Neural cell (in vitro differentiated cells): ENCODE measurements around the gene ARHGAP10. TPM values are rescaled to one million over a fixed set of nuclear protein-coding genes. Genes with fewer than 3 reads are reported as not detected.

Source experiments
- H2AFZ ChIP-seq: fragments of 200-600, 300-800 bp; sonication (generic), shearing (Covaris generic); 2 replicates; pipeline ENCODE4 v1.6.0; 2014; ENCODE audit warnings: low read depth, mild to moderate bottlenecking, antibody characterized with exemption, low read length, moderate library complexity
- H3F3A ChIP-seq: fragments of 200-600 bp; shearing (Covaris generic); 2 replicates; pipeline ENCODE4 v1.6.1; 2016; ENCODE audit warnings: mild to moderate bottlenecking, moderate library complexity, mixed read lengths, antibody characterized with exemption, low read length; ENCODE audit not compliant: insufficient read depth, poor library complexity, severe bottlenecking
- H3K27ac ChIP-seq: fragments of 200-600, 300-800 bp; sonication (generic), shearing (Covaris generic); 2 replicates; pipeline ENCODE4 v1.5.1; 2014; ENCODE audit warnings: mild to moderate bottlenecking, low read length, moderate library complexity
- H3K27me3 ChIP-seq: fragments of 300-800, 200-600 bp; sonication (generic), shearing (Covaris generic); 2 replicates; pipeline ENCODE4 v1.6.0; 2014; ENCODE audit warnings: mild to moderate bottlenecking, low read depth, low read length, moderate library complexity; ENCODE audit not compliant: insufficient read depth
- H3K36me3 ChIP-seq: fragments of 300-800, 200-600 bp; sonication (generic), shearing (Covaris generic); 2 replicates; pipeline ENCODE4 v1.5.1; 2014; ENCODE audit warnings: mild to moderate bottlenecking, antibody characterized with exemption, low read length, moderate library complexity; ENCODE audit not compliant: insufficient read depth
- H3K4me2 ChIP-seq: fragments of 300-800, 200-600 bp; sonication (generic), shearing (Covaris generic); 2 replicates; pipeline ENCODE4 v1.6.0; 2014; ENCODE audit warnings: mild to moderate bottlenecking, low read length
- H3K4me3 ChIP-seq: fragments of 300-800, 200-600 bp; sonication (generic), shearing (Covaris generic); 2 replicates; pipeline ENCODE4 v1.5.1; 2014; ENCODE audit warnings: mild to moderate bottlenecking, low read length, moderate library complexity
- H3K79me2 ChIP-seq: fragments of 200-600 bp; shearing (Covaris generic); replicated peaks from 2 replicates; pipeline ENCODE4 v1.6.0; 2014; ENCODE audit warnings: mild to moderate bottlenecking, low read length, moderate library complexity; ENCODE audit not compliant: insufficient read depth
- H3K9ac ChIP-seq: fragments of 300-800, 200-600 bp; sonication (generic), shearing (Covaris generic); 2 replicates; pipeline ENCODE4 v1.6.1; 2016; ENCODE audit warnings: mild to moderate bottlenecking, low read length, mixed read lengths
- H3K9me2 ChIP-seq: fragments of 200-600 bp; shearing (Covaris generic); 2 replicates; pipeline ENCODE4 v1.6.1; 2016; ENCODE audit warnings: mild to moderate bottlenecking, low read length, mixed read lengths; ENCODE audit not compliant: insufficient read depth
- H3K9me3 ChIP-seq: fragments of 200-600, 300-800 bp; sonication (generic), shearing (Covaris generic); 2 replicates; pipeline ENCODE4 v1.6.1; 2016; ENCODE audit warnings: mild to moderate bottlenecking, mixed run types, low read length, moderate library complexity, mixed read lengths
- H4K20me1 ChIP-seq: fragments of 200-600 bp; shearing (Covaris generic); 2 replicates; pipeline ENCODE4 v1.6.1; 2016; ENCODE audit warnings: mild to moderate bottlenecking, mixed run types; ENCODE audit not compliant: insufficient read depth
- CTCF ChIP-seq: fragments of 450-650 bp; IDR thresholded peaks from 2 replicates; pipeline ENCODE4 v1.5.1; 2014; ENCODE audit warnings: antibody characterized with exemption, mild to moderate bottlenecking, moderate library complexity; ENCODE audit not compliant: poor library complexity, severe bottlenecking
- EP300 ChIP-seq: fragments of 450-650 bp; conservative IDR thresholded peaks from 2 replicates; pipeline ENCODE4 v1.6.1; 2014; ENCODE audit warnings: antibody characterized with exemption, mild to moderate bottlenecking, moderate library complexity; ENCODE audit not compliant: poor library complexity, severe bottlenecking
- EZH2 ChIP-seq: fragments of 200-600, 300-800 bp; shearing (Covaris generic), sonication (generic); IDR thresholded peaks from 2 replicates; pipeline ENCODE4 v1.6.1; 2014; ENCODE audit warnings: antibody characterized with exemption, low read length, borderline replicate concordance, mild to moderate bottlenecking; ENCODE audit not compliant: insufficient read depth, poor library complexity, severe bottlenecking
- MXI1 ChIP-seq: fragments of 450-650 bp; conservative IDR thresholded peaks from 2 replicates; pipeline ENCODE4 v1.6.1; 2014; ENCODE audit warnings: antibody characterized with exemption, mild to moderate bottlenecking; ENCODE audit not compliant: poor library complexity, severe bottlenecking
- POLR2AphosphoS5 ChIP-seq: IDR thresholded peaks from 2 replicates; pipeline ENCODE4 v1.6.1; 2012
- RAD21 ChIP-seq: fragments of 450-650 bp; conservative IDR thresholded peaks from 2 replicates; pipeline ENCODE4 v1.6.1; 2014; ENCODE audit warnings: antibody characterized with exemption, mild to moderate bottlenecking, moderate library complexity
- REST ChIP-seq: IDR thresholded peaks from 2 replicates; pipeline ENCODE4 v1.6.1; 2012; ENCODE audit warnings: borderline replicate concordance
- SMC3 ChIP-seq: fragments of 450-650 bp; conservative IDR thresholded peaks from 2 replicates; pipeline ENCODE4 v1.6.1; 2014; ENCODE audit warnings: antibody characterized with exemption, mild to moderate bottlenecking, moderate library complexity; ENCODE audit not compliant: poor library complexity
- TAF1 ChIP-seq: IDR thresholded peaks from 2 replicates; pipeline ENCODE4 v1.6.1; 2012; ENCODE audit warnings: low read depth
- polyA plus RNA-seq: library from polyadenylated mRNA; depleted of rRNA; stranded (reverse); fragments of >200 nt; gene quantifications from 2 replicates; pipeline ENCODE4 v1.2.3, GENCODE V29; 2014

ARHGAP10 gene
- polyA plus RNA-seq, 1 donor from 2014 or later, result 1.2 TPM

- no peak for TF ChIP-seq EZH2
- no peak for TF ChIP-seq RAD21
- no peak for TF ChIP-seq CTCF
- no peak for TF ChIP-seq EP300
- no peak for TF ChIP-seq MXI1
- TF ChIP-seq REST, result no peak
- no peak for TF ChIP-seq POLR2AphosphoS5
- TF ChIP-seq SMC3, result no peak
- no peak for TF ChIP-seq TAF1
- Histone ChIP-seq H3K27ac (no peak overlapping the region), H3K4me2 (no peak overlapping the region), H2AFZ (no peak overlapping the region), H3K79me2 (no peaks in the 10 kb centered on the region), H3K4me3 (no peak overlapping the region), H3K9me3 (no peaks in the 10 kb centered on the region), H3F3A (no peaks in the 10 kb centered on the region), H4K20me1 (no peaks in the 10 kb centered on the region), H3K9me2 (no peaks in the 10 kb centered on the region), H3K27me3 (no peaks in the 10 kb centered on the region), H3K36me3 (no peaks in the 10 kb centered on the region), H3K9ac (no peak overlapping the region)
Measured at GRCh38 chr4:148114436-148114835, 382.5 kb downstream of the ARHGAP10 start.

GRCh38 chr4:148116264-148116663, 384.4 kb downstream of the ARHGAP10 start:
- no peaks in the 10 kb centered on the region for H3F3A ChIP-seq
- no peaks in the 10 kb centered on the region for H3K9me3 ChIP-seq
- H3K4me3 ChIP-seq, result no peak overlapping the region
- H3K79me2 ChIP-seq, result no peaks in the 10 kb centered on the region
- no peaks in the 10 kb centered on the region for H3K36me3 ChIP-seq
- H3K9me2 ChIP-seq, result no peaks in the 10 kb centered on the region
- H3K27ac ChIP-seq, result no peak overlapping the region
- H3K9ac ChIP-seq, result no peak overlapping the region
- no peaks in the 10 kb centered on the region for H4K20me1 ChIP-seq
- TF ChIP-seq EZH2, result no peak
- TF ChIP-seq RAD21, result no peak
- TF ChIP-seq TAF1, result no peak
- no peak for TF ChIP-seq MXI1
- no peak for TF ChIP-seq POLR2AphosphoS5
- no peak for TF ChIP-seq EP300
- H2AFZ ChIP-seq, result no peak overlapping the region
- H3K27me3 ChIP-seq, result no peaks in the 10 kb centered on the region
- H3K4me2 ChIP-seq, result no peak overlapping the region

GRCh38 chr4:148116969-148117368, 385.1 kb downstream of the ARHGAP10 start:
- no peak overlapping the region for H2AFZ ChIP-seq
- no peak overlapping the region for H3K9ac ChIP-seq
- H3K4me3 ChIP-seq, result no peak overlapping the region
- H3K4me2 ChIP-seq, result no peak overlapping the region
- no peak for TF ChIP-seq REST
- H3F3A ChIP-seq, result no peaks in the 10 kb centered on the region
- no peaks in the 10 kb centered on the region for H3K9me3 ChIP-seq
- no peak overlapping the region for H3K27ac ChIP-seq
- H4K20me1 ChIP-seq, result no peaks in the 10 kb centered on the region
- no peaks in the 10 kb centered on the region for H3K27me3 ChIP-seq
- no peaks in the 10 kb centered on the region for H3K9me2 ChIP-seq
- H3K79me2 ChIP-seq, result no peaks in the 10 kb centered on the region
- H3K36me3 ChIP-seq, result no peaks in the 10 kb centered on the region
